K562 (cell line): ENCODE measurements around the gene MYOM1. TPM values are rescaled to one million over a fixed set of nuclear protein-coding genes. Genes with fewer than 3 reads are reported as not detected.
A peak's percentile ranks its signal among the peaks of the same experiment; 100 is the strongest.

Source experiments
- E2F3 ChIP-seq: fragments of 250-450 bp; sonication (Bioruptor Pico); IDR thresholded peaks from 2 replicates; pipeline ENCODE4 v1.4.0; 2020; ENCODE audit warnings: mild to moderate bottlenecking
- FOS ChIP-seq: IDR thresholded peaks from 3 replicates; pipeline ENCODE4 v1.6.1; 2011; ENCODE audit not compliant: insufficient read length; ENCODE audit errors: extremely low read depth
- GTF2A2 ChIP-seq: IDR thresholded peaks from 2 replicates; pipeline ENCODE4 v1.6.1; 2016; ENCODE audit warnings: mild to moderate bottlenecking, missing genetic modification characterization, missing compliant biosample characterization
- HMBOX1 ChIP-seq: sonication (generic); IDR thresholded peaks from 2 replicates; pipeline ENCODE4 v1.6.1; 2016
- IRF1 ChIP-seq: sonication (generic); formaldehyde crosslinking; IDR thresholded peaks from 2 replicates; pipeline ENCODE4 v1.8.0; 2022; ENCODE audit warnings: missing genetic modification reagents, mild to moderate bottlenecking, borderline replicate concordance
- MTA1 ChIP-seq: fragments of 450-650 bp; IDR thresholded peaks from 2 replicates; pipeline ENCODE4 v1.6.1; 2017; ENCODE audit warnings: borderline replicate concordance
- ZNF165 ChIP-seq: fragments of 250-450 bp; sonication (Bioruptor Pico); IDR thresholded peaks from 2 replicates; pipeline ENCODE4 v1.4.0; 2020; ENCODE audit warnings: borderline replicate concordance
- ZNF57 ChIP-seq: fragments of 450-650 bp; formaldehyde crosslinking; IDR thresholded peaks from 2 replicates; pipeline ENCODE4 v1.4.0; 2020; ENCODE audit warnings: mild to moderate bottlenecking, moderate library complexity
- ZNF75A ChIP-seq: fragments of 450-650 bp; formaldehyde crosslinking; IDR thresholded peaks from 2 replicates; pipeline ENCODE4 v1.4.0; 2020; ENCODE audit warnings: mild to moderate bottlenecking
- polyA plus RNA-seq, 8 experiments: library from polyadenylated mRNA; depleted of rRNA in 4 of 8; stranded (reverse) in 5 of 8; unstranded in 3 of 8; fragments of >200 nt; fragmentation: Nextera tagmentation in 2 of 8; fragmentation: Illumina TruSeq in 1 of 8; extraction: Ambion mirVana in 2 of 8; extraction: Trizol in 1 of 8; gene quantifications; 2 replicates each; pipeline versions ENCODE4 v1.2.1 to v1.2.3, GENCODE V29; 2011 to 2014; ENCODE audit warnings: inconsistent platforms in 1 of 8, missing spikeins in 1 of 8
- total RNA-seq, 7 experiments: library from RNA; depleted of rRNA in 6 of 7; stranded (reverse); fragments of >200 nt in 6 of 7; fragmentation: Illumina TruSeq in 2 of 7; extraction: Trizol in 2 of 7; gene quantifications; 2 replicates each; pipeline versions ENCODE4 v1.2.1 to v1.2.3, GENCODE V29; 2011 to 2021; ENCODE audit warnings: low replicate concordance in 1 of 7
- TF ChIP-seq, protein P1 (sequence below), 2 experiments: fragments of 450-650 bp in 1 of 2; sonication (generic) in 1 of 2; formaldehyde crosslinking in 1 of 2; IDR thresholded peaks; 2 replicates each; pipeline versions ENCODE4 v1.7.1 to v1.9.0; 2016 to 2022; ENCODE audit warnings: inconsistent platforms in 1 of 2, mild to moderate bottlenecking in 1 of 2, missing genetic modification reagents in 1 of 2
- TF ChIP-seq, protein P2 (sequence below): fragments of 450-650 bp; IDR thresholded peaks from 2 replicates; pipeline ENCODE4 v1.6.1; 2017; ENCODE audit warnings: antibody characterized with exemption
- TF ChIP-seq, protein P3 (sequence below): fragments of 250-450 bp; sonication (Bioruptor Pico); IDR thresholded peaks from 2 replicates; pipeline ENCODE4 v1.4.0; 2020; ENCODE audit warnings: borderline replicate concordance

The MYOM1 gene
- total and polyA plus RNA-seq, 9 of the 15 experiments (the other 6 are each of a cell fraction or from before 2014, with no cell fraction given) = 0.01 to 0.62 (median 0.25) TPM

DNA sequence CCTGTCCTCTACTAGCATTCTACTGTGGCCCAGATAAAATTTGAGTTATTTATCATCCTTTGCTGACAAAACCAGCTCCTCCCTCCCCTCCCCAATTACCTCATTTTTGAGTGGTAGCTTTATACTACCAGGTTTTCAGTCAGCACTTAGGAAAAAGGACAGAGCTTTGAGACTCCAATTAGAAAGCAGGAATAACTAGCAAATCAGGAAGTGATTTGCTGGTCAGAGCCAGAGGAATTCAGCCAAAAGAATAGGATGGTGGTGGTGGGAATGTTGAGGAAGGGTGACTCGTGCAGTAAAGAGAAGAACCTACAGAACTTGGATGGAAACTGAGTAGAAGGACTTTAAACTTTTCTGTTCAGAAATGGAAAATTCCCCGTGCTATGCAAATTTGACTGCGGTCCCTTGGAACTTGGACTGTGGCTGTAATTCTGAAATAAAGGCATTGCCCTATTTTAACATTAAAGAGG, 45.8 kb upstream of the MYOM1 start (continued):
- TF ChIP-seq, protein P1, sequence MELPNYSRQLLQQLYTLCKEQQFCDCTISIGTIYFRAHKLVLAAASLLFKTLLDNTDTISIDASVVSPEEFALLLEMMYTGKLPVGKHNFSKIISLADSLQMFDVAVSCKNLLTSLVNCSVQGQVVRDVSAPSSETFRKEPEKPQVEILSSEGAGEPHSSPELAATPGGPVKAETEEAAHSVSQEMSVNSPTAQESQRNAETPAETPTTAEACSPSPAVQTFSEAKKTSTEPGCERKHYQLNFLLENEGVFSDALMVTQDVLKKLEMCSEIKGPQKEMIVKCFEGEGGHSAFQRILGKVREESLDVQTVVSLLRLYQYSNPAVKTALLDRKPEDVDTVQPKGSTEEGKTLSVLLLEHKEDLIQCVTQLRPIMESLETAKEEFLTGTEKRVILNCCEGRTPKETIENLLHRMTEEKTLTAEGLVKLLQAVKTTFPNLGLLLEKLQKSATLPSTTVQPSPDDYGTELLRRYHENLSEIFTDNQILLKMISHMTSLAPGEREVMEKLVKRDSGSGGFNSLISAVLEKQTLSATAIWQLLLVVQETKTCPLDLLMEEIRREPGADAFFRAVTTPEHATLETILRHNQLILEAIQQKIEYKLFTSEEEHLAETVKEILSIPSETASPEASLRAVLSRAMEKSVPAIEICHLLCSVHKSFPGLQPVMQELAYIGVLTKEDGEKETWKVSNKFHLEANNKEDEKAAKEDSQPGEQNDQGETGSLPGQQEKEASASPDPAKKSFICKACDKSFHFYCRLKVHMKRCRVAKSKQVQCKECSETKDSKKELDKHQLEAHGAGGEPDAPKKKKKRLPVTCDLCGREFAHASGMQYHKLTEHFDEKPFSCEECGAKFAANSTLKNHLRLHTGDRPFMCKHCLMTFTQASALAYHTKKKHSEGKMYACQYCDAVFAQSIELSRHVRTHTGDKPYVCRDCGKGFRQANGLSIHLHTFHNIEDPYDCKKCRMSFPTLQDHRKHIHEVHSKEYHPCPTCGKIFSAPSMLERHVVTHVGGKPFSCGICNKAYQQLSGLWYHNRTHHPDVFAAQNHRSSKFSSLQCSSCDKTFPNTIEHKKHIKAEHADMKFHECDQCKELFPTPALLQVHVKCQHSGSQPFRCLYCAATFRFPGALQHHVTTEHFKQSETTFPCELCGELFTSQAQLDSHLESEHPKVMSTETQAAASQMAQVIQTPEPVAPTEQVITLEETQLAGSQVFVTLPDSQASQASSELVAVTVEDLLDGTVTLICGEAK (IDR thresholded peaks at IDR 0.05) = 0 out of 2 replicates have a peak, but pooled peaks have one; percentile 32
- TF ChIP-seq, protein P1 (CRISPR knock-in tag; IDR thresholded peaks at IDR 0.05) = no peak
- no peak for TF ChIP-seq IRF1 (CRISPR knock-in tag)
- TF ChIP-seq GTF2A2 (tag) = no peak
- no peak for TF ChIP-seq ZNF57
- TF ChIP-seq, protein P2, sequence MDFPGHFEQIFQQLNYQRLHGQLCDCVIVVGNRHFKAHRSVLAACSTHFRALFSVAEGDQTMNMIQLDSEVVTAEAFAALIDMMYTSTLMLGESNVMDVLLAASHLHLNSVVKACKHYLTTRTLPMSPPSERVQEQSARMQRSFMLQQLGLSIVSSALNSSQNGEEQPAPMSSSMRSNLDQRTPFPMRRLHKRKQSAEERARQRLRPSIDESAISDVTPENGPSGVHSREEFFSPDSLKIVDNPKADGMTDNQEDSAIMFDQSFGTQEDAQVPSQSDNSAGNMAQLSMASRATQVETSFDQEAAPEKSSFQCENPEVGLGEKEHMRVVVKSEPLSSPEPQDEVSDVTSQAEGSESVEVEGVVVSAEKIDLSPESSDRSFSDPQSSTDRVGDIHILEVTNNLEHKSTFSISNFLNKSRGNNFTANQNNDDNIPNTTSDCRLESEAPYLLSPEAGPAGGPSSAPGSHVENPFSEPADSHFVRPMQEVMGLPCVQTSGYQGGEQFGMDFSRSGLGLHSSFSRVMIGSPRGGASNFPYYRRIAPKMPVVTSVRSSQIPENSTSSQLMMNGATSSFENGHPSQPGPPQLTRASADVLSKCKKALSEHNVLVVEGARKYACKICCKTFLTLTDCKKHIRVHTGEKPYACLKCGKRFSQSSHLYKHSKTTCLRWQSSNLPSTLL = no peak
- TF ChIP-seq ZNF75A (CRISPR knock-in tag) = no peak
- no peak for TF ChIP-seq ZNF165 (CRISPR knock-in tag)
- TF ChIP-seq HMBOX1 = peak; percentile 76; the same call in 1 of the 2 replicates
- TF ChIP-seq, protein P3, sequence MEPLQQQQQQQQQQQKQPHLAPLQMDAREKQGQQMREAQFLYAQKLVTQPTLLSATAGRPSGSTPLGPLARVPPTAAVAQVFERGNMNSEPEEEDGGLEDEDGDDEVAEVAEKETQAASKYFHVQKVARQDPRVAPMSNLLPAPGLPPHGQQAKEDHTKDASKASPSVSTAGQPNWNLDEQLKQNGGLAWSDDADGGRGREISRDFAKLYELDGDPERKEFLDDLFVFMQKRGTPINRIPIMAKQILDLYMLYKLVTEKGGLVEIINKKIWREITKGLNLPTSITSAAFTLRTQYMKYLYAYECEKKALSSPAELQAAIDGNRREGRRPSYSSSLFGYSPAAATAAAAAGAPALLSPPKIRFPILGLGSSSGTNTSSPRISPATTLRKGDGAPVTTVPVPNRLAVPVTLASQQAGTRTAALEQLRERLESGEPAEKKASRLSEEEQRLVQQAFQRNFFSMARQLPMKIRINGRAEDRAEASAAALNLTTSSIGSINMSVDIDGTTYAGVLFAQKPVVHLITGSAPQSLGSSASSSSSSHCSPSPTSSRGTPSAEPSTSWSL (CRISPR knock-in tag) = no peak
- TF ChIP-seq MTA1 = no peak
- TF ChIP-seq E2F3 (CRISPR knock-in tag) = no peak
- TF ChIP-seq FOS = no peak
